GM19324 (cell line): Measurements from ENCODE around the gene CXXC4.

ENCODE experiments used
- ATAC-seq: cut with Tn5 transposase; IDR thresholded peaks from one replicate; pipeline ENCODE4 v1.9.1; 2021; ENCODE audit warnings: mild to moderate bottlenecking, moderate library complexity; ENCODE audit not compliant: unreplicated experiment, low FRiP score

Gene CXXC4

GRCh38 chr4:104494822-104495559 lies at the start of gene CXXC4:
Gene CXXC4, minus strand, starts transcription at chr4:104494894. Its CDS starts 3,092 bp downstream, at chr4:104491802.
- ATAC-seq = peak; percentile 41

- no peak for ATAC-seq
Observed at GRCh38 chr4:104533156-104533555, 38.5 kb upstream of the CXXC4 start.

GRCh38 chr4:104532677-104533076 lies 38.0 kb upstream of the CXXC4 start:
- no peak for ATAC-seq

GRCh38 chr4:104531390-104531789 lies 36.7 kb upstream of the CXXC4 start:
- ATAC-seq = no peak

- no peak for ATAC-seq
Observed at GRCh38 chr4:104530426-104530825, 35.7 kb upstream of the CXXC4 start.

GRCh38 chr4:104524591-104524990 lies 29.9 kb upstream of the CXXC4 start:
- ATAC-seq = no peak

GRCh38 chr4:104524026-104524425 lies 29.3 kb upstream of the CXXC4 start:
- no peak for ATAC-seq

GRCh38 chr4:104519588-104519987 lies 24.9 kb upstream of the CXXC4 start:
- peak; percentile 87 for ATAC-seq

- no peak for ATAC-seq
Observed at GRCh38 chr4:104516884-104517283, 22.2 kb upstream of the CXXC4 start.

GRCh38 chr4:104508224-104508623 lies 13.5 kb upstream of the CXXC4 start:
- no peak for ATAC-seq

- ATAC-seq = no peak
Observed at GRCh38 chr4:104507112-104507511, 12.4 kb upstream of the CXXC4 start.

- no peak for ATAC-seq
Observed at GRCh38 chr4:104504536-104504935, 9.8 kb upstream of the CXXC4 start.

GRCh38 chr4:104502471-104502870 lies 7.8 kb upstream of the CXXC4 start:
- no peak for ATAC-seq

GRCh38 chr4:104501290-104501689 lies 6.6 kb upstream of the CXXC4 start:
- no peak for ATAC-seq

GRCh38 chr4:104500442-104500841 lies 5.7 kb upstream of the CXXC4 start:
- ATAC-seq = no peak

GRCh38 chr4:104494185-104494584 lies 509 bp downstream of the CXXC4 start:
- ATAC-seq = no peak

- no peak for ATAC-seq
Observed at GRCh38 chr4:104493081-104493831, 1.4 kb downstream of the CXXC4 start.

- peak; percentile 45 for ATAC-seq
Observed at GRCh38 chr4:104492183-104492771, 2.4 kb downstream of the CXXC4 start.

- ATAC-seq = peak; percentile 24
Observed at GRCh38 chr4:104491481-104492182, 3.1 kb downstream of the CXXC4 start.

- peak; percentile 37 for ATAC-seq
Observed at GRCh38 chr4:104490770-104491480, 3.8 kb downstream of the CXXC4 start.
